Thyroid gland (tissue), 4 donors: ENCODE measurements around the gene NPAS1.

Experiments used
- CTCF ChIP-seq, 6 experiments: fragments of 200-600 bp in 3 of 6; fragments of 450-650 bp in 3 of 6; sonication (generic) in 3 of 6; IDR thresholded peaks; one replicate each; pipeline ENCODE4 v1.5.1; 2016 to 2019; ENCODE audit warnings: antibody characterized with exemption in 6 of 6, mild to moderate bottlenecking in 2 of 6, inconsistent platforms in 1 of 6, moderate library complexity in 1 of 6
- POLR2A ChIP-seq, 2 donors: fragments of 450-650 bp; IDR thresholded peaks; one replicate each; pipeline ENCODE4 v1.6.1; 2017; ENCODE audit warnings: antibody characterized with exemption in 2 of 2, mild to moderate bottlenecking in 2 of 2, moderate library complexity in 1 of 2

- TF ChIP-seq POLR2A (IDR thresholded peaks at IDR 0.05), result no peak
- no peak for TF ChIP-seq CTCF (IDR thresholded peaks at IDR 0.05)
Measured at GRCh38 chr19:47027586-47028088, 8.0 kb downstream of the NPAS1 start.
